ENCODE results near the gene FDPS.
"Not testable (repeated sequence)": the region's sequence is repeated elsewhere in the genome, so short reads cannot be mapped to it uniquely, and the experiment has no call there.

FDPS gene

GRCh38 chr1:155285631-155286044, 23.0 kb upstream of the FDPS start:
- H3K27me3 ChIP-seq (ENCODE audit: control insufficient read depth, low read length) = no peaks in the 10 kb centered on the region
- H3F3A ChIP-seq (ENCODE audit: control insufficient read depth, insufficient read depth) = no peaks in the 10 kb centered on the region
- H3K4me1 ChIP-seq (ENCODE audit: control insufficient read depth, low read length) = no peaks in the 10 kb centered on the region
- H3K4me2 ChIP-seq (ENCODE audit: low read length) = no peak overlapping the region
- no peaks in the 10 kb centered on the region for H3K9me3 ChIP-seq (ENCODE audit: control insufficient read depth, insufficient read depth, low read length)
- H3K36me3 ChIP-seq (ENCODE audit: control insufficient read depth, low read length) = peaks cover 37% of the 10 kb centered on the region
- no peak overlapping the region for H3K4me3 ChIP-seq (ENCODE audit: low read length)
- no peaks in the 10 kb centered on the region; the same call in 1 of the 2 replicates for H3K79me2 ChIP-seq (ENCODE audit: control insufficient read depth, low read length)
- TF ChIP-seq EZH2phosphoT487 (IDR thresholded peaks at IDR 0.05; ENCODE audit: borderline replicate concordance, low read length) = no peak
- TF ChIP-seq, protein P1, sequence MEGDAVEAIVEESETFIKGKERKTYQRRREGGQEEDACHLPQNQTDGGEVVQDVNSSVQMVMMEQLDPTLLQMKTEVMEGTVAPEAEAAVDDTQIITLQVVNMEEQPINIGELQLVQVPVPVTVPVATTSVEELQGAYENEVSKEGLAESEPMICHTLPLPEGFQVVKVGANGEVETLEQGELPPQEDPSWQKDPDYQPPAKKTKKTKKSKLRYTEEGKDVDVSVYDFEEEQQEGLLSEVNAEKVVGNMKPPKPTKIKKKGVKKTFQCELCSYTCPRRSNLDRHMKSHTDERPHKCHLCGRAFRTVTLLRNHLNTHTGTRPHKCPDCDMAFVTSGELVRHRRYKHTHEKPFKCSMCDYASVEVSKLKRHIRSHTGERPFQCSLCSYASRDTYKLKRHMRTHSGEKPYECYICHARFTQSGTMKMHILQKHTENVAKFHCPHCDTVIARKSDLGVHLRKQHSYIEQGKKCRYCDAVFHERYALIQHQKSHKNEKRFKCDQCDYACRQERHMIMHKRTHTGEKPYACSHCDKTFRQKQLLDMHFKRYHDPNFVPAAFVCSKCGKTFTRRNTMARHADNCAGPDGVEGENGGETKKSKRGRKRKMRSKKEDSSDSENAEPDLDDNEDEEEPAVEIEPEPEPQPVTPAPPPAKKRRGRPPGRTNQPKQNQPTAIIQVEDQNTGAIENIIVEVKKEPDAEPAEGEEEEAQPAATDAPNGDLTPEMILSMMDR (IDR thresholded peaks at IDR 0.05; ENCODE audit: low read depth, low read length, poor library complexity, severe bottlenecking) = no peak
- no peaks in the 10 kb centered on the region for H4K20me1 ChIP-seq (ENCODE audit: control insufficient read depth, insufficient read depth, low read depth, low read length)
- no peaks in the 10 kb centered on the region for H3K9me2 ChIP-seq (replicated peaks; ENCODE audit: control insufficient read depth, low read length)
- H3K27ac ChIP-seq (ENCODE audit: low read depth, low read length) = no peak overlapping the region

DNA sequence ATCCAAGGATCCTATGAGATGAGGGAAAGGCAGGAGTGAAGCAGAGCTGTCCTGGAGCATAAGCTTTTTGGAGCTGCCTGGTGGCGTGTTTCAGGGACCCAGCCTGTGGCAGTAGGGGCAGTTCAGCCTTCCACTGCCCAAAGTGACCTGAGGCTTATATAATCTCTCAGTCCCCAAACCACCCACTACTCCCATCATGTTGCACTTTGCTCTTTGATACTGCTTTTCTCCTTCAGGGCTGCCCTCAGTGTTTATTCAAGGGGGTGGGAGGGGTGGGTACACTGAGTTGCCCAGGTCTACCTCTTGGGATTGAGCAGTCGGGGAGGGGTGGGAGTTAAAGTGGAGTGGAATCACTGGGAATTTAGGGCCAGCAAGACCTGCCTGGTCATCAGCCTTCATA, 22.1 kb upstream of the FDPS start:
- Histone ChIP-seq H3K9me3 (ENCODE audit: control insufficient read depth, insufficient read depth, low read length) (no peaks in the 10 kb centered on the region), H4K20me1 (ENCODE audit: control insufficient read depth, insufficient read depth, low read depth, low read length) (no peaks in the 10 kb centered on the region), H3K27ac (ENCODE audit: low read depth, low read length) (no peak overlapping the region), H3K9me2 (replicated peaks; ENCODE audit: control insufficient read depth, low read length) (no peaks in the 10 kb centered on the region), H3K27me3 (ENCODE audit: control insufficient read depth, low read length) (no peaks in the 10 kb centered on the region), H3K79me2 (ENCODE audit: control insufficient read depth, low read length) (no peaks in the 10 kb centered on the region; the same call in 1 of the 2 replicates), H3K36me3 (ENCODE audit: control insufficient read depth, low read length) (peaks cover 37% of the 10 kb centered on the region), H3K4me1 (ENCODE audit: control insufficient read depth, low read length) (no peaks in the 10 kb centered on the region), H3K4me3 (ENCODE audit: low read length) (no peak overlapping the region), H3F3A (ENCODE audit: control insufficient read depth, insufficient read depth) (no peaks in the 10 kb centered on the region), H3K4me2 (ENCODE audit: low read length) (no peak overlapping the region)
- TF ChIP-seq, protein P1 (IDR thresholded peaks at IDR 0.05; ENCODE audit: low read depth, low read length, poor library complexity, severe bottlenecking) = no peak
- TF ChIP-seq EZH2phosphoT487 (IDR thresholded peaks at IDR 0.05; ENCODE audit: borderline replicate concordance, low read length) = no peak

DNA sequence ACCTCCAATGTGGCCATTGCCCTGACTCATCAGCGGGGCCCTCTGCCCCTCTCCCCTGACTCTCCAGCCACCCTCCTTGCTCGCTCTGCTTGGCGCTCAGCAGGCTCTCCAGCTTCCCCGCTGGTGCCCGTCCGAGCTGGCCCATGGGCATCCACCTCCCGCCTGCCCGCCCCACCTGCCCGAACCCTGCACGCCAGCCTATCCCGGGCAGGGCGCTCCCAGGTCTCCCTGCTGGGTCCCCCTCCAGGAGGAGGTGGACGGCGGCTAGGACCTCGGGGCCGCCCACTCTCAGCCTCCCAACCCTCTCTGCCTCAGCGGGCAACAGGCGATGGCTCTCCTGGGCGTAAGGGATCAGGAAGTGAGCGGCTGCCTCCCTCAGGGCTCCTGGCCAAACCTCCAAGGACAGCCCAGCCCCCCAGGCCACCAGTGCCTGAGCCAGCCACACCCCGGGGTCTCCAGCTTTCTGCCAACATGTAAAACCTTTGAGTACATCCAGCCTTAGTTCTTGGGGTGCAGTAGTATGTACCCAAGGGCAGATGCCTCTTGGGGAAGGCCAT, 20.6 kb upstream of the FDPS start:
- no peaks in the 10 kb centered on the region for H3K79me2 ChIP-seq (ENCODE audit: control insufficient read depth, low read length)
- TF ChIP-seq, protein P1 (IDR thresholded peaks at IDR 0.05; ENCODE audit: low read depth, low read length, poor library complexity, severe bottlenecking) = no peak
- TF ChIP-seq EZH2phosphoT487 (IDR thresholded peaks at IDR 0.05; ENCODE audit: borderline replicate concordance, low read length) = no peak
- no peaks in the 10 kb centered on the region for H3F3A ChIP-seq (ENCODE audit: control insufficient read depth, insufficient read depth)
- no peaks in the 10 kb centered on the region for H4K20me1 ChIP-seq (ENCODE audit: control insufficient read depth, insufficient read depth, low read depth, low read length)
- H3K36me3 ChIP-seq (ENCODE audit: control insufficient read depth, low read length) = peaks cover 29% of the 10 kb centered on the region
- H3K27me3 ChIP-seq (ENCODE audit: control insufficient read depth, low read length) = no peaks in the 10 kb centered on the region
- H3K9me2 ChIP-seq (replicated peaks; ENCODE audit: control insufficient read depth, low read length) = no peaks in the 10 kb centered on the region
- H3K4me3 ChIP-seq (ENCODE audit: low read length) = no peak overlapping the region
- H3K9me3 ChIP-seq (ENCODE audit: control insufficient read depth, insufficient read depth, low read length) = no peaks in the 10 kb centered on the region
- no peak overlapping the region for H3K4me2 ChIP-seq (ENCODE audit: low read length)
- H3K4me1 ChIP-seq (ENCODE audit: control insufficient read depth, low read length) = no peaks in the 10 kb centered on the region
- no peak overlapping the region for H3K27ac ChIP-seq (ENCODE audit: low read depth, low read length)

DNA sequence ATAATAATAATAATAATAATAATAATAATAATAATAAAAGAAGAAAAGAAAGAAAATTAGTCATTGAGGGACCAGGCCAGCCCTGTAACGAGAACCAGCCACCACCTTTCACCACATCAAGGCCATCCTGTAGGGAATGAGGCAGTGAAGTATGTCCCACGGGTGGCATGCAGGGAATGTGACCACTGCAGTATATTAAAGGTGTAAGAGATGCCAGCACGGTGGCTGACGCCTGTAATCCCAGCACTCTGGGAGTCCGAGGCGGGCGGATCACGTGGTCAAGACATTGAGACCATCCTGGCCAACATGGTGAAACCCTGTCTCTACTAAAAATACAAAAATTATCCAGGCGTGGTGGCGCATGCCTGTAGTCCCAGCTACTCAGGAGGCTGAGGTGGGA, 17.7 kb upstream of the FDPS start:
- not testable (repeated sequence) for H3K79me2 ChIP-seq (ENCODE audit: control insufficient read depth, low read length); H3K4me2 ChIP-seq (ENCODE audit: low read length); H3K4me3 ChIP-seq (ENCODE audit: low read length); H3K9me2 ChIP-seq (replicated peaks; ENCODE audit: control insufficient read depth, low read length); H3F3A ChIP-seq (ENCODE audit: control insufficient read depth, insufficient read depth); H3K27me3 ChIP-seq (ENCODE audit: control insufficient read depth, low read length); H4K20me1 ChIP-seq (ENCODE audit: control insufficient read depth, insufficient read depth, low read depth, low read length); H3K27ac ChIP-seq (ENCODE audit: low read depth, low read length); H3K4me1 ChIP-seq (ENCODE audit: control insufficient read depth, low read length); H3K9me3 ChIP-seq (ENCODE audit: control insufficient read depth, insufficient read depth, low read length)
- peaks cover 15% of the 10 kb centered on the region for H3K36me3 ChIP-seq (ENCODE audit: control insufficient read depth, low read length)
